ENCODE results near the gene EIF4E3. TPM values are rescaled to one million over a fixed set of nuclear protein-coding genes. Genes with fewer than 3 reads are reported as not detected.
A peak's percentile ranks its signal among the peaks of the same experiment; 100 is the strongest.

Gene EIF4E3
- total RNA-seq, 2 experiments from 2014 or later = 56.5 to 59.4 TPM

DNA sequence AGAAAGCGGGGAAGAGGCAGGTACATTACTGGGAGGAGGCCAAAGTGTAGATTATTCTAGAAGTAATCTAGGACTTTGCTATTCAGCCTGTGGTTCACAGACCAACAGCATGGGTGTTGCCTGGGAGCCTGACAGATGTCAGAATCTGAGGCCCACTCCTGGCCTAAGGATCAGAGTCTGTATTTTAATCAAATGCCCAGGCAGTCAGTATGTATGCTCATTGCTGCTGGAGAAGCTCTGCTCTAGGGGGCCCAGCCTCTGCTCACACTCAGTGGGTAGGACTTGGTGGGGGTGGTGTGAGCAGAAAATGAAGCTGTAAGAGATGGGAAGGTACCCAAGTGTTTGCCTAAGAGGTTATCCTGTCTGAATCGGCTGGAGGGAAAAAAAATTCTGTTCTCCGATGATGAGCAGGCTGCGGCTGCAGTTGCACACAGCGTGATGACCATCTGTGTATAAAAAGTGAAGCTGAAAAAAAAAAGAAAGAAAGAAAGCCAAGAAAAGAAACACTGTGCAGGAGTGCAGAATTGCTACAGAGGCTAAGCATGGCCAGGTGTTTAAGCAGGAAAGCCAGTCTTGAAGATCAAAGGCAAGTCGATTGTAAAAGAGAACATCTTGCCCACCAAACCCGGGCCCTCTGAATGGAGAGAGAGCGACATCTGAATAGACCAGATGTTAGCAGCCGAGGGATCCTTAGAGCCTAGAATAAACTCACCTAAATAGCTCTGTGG is 65.2 kb downstream of the EIF4E3 start:
- Mint-ChIP-seq H3K36me3 (ENCODE audit: low read depth) (no peaks in the 10 kb centered on the region), H3K9me3 (ENCODE audit: insufficient read depth) (no peaks in the 10 kb centered on the region), H3K27ac (no peak overlapping the region), H3K4me3 (no peak overlapping the region), H3K4me1 (ENCODE audit: low read depth) (peaks cover 20% of the 10 kb centered on the region), H3K27me3 (ENCODE audit: low read depth) (no peaks in the 10 kb centered on the region)
- ATAC-seq (no peak), DNase-seq (no peak)
- ChIA-PET CTCF (no interaction called here), POLR2A (no interaction called here)

DNA sequence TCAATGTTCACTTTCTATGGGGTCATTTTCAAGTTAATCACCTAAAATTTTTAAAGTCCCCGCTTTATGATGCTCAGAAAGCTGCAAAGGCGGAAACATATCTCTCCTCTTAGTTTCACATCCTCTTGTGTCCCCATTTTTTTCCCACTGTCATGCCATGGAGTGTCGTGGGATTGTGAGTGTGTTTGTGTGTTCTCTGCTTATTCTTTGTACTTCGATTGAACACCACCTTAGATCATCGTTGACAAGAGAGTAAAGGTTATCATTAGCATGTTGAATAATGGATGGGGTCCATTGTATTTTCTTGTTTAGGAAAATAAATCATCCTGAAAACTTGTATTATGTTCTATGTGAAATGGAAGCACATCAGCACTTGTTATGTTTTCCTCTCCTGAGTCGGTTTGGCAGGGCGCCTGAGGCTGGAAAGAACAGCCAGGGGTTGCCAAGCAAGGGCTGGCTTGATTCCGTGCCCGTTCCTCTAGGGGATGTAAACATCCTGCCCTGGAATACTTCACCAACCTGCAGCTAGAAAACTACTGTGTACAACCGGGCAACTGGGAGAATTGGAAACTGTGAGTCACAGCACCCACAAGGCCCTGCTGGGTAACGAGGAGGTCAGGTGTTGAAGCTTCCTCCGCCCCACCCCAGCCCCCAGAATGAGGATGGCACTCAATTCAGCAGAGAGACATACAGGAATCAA is 67.2 kb downstream of the EIF4E3 start:
- ChIA-PET POLR2A (interaction anchor here (0.7 kb wide), 1 partner anchor 947 kb away, joined by 3 read pairs; no protein-coding TSS in a partner anchor), CTCF (interaction anchor here (2.2 kb wide), 1 partner anchor 23 kb away, joined by 10 read pairs; no protein-coding TSS in a partner anchor)
- Mint-ChIP-seq H3K4me3 (no peak overlapping the region), H3K27me3 (ENCODE audit: low read depth) (no peaks in the 10 kb centered on the region), H3K27ac (no peak overlapping the region), H3K9me3 (ENCODE audit: insufficient read depth) (no peaks in the 10 kb centered on the region), H3K36me3 (ENCODE audit: low read depth) (no peaks in the 10 kb centered on the region), H3K4me1 (ENCODE audit: low read depth) (peaks cover 20% of the 10 kb centered on the region)
- ATAC-seq (no peak), DNase-seq (no peak)

DNA sequence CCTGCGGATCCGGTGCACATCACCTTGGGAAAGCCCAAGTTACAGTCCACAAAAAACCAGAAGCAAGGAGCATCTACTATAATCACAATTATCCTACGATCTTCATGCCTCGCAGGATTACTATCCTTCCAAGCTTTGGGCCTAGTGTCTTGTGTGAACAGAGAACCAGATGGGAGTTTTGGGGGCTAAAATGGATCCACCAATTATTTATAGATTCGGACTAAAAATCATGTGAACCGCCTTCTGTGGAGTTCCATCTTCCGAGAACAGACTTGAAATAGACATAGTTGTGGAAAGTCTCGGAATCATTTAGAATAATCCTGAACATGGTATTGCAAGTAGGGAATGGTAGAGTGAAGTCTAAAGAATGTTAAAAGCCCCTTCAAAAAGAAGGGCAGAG is 70.1 kb downstream of the EIF4E3 start:
- CTCF ChIA-PET = no interaction called here
- no peaks in the 10 kb centered on the region for H3K27me3 Mint-ChIP-seq (ENCODE audit: low read depth)
- H3K4me3 Mint-ChIP-seq = no peak overlapping the region
- H3K36me3 Mint-ChIP-seq (ENCODE audit: low read depth) = no peaks in the 10 kb centered on the region
- H3K9me3 Mint-ChIP-seq (ENCODE audit: insufficient read depth) = no peaks in the 10 kb centered on the region
- no peak overlapping the region for H3K27ac Mint-ChIP-seq
- peaks cover 10% of the 10 kb centered on the region for H3K4me1 Mint-ChIP-seq (ENCODE audit: low read depth)
- ATAC-seq (no peak), DNase-seq (no peak)
- POLR2A ChIA-PET = interaction anchor here (0.7 kb wide), 1 partner anchor 817 kb away, joined by 3 read pairs; no protein-coding TSS in a partner anchor

DNA sequence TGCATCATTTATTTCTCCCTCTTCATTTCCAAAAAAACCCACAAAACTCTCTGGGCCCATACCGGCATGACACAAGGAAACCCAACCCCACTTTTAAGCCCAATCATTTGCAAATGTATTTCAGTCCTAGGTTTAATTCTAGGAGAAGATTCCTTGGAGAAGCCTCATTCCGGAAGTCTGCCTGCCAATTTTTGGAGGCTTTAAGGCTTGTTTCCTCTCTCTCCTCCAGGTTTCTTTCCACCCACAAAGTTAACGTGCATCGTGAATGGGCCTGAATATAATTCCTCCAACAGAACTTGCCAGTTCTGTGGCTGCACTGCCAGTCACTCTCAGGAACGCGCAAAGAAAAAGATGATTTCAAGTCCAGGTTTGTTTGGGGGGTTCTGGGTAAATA is 71.8 kb downstream of the EIF4E3 start:
- no peak overlapping the region for H3K4me3 Mint-ChIP-seq
- no peaks in the 10 kb centered on the region for H3K4me1 Mint-ChIP-seq (ENCODE audit: low read depth)
- no peaks in the 10 kb centered on the region for H3K9me3 Mint-ChIP-seq (ENCODE audit: insufficient read depth)
- no peak overlapping the region for H3K27ac Mint-ChIP-seq
- no peak for ATAC-seq
- no peaks in the 10 kb centered on the region for H3K36me3 Mint-ChIP-seq (ENCODE audit: low read depth)
- H3K27me3 Mint-ChIP-seq (ENCODE audit: low read depth) = no peaks in the 10 kb centered on the region
- ChIA-PET CTCF (interaction anchor here (1.0 to 1.4 kb wide), 4 partner anchors 9 to 1103 kb away, joined by 3 to 7 read pairs (median 3); no protein-coding TSS in a partner anchor), POLR2A (no interaction called here)
- no peak for DNase-seq

DNA sequence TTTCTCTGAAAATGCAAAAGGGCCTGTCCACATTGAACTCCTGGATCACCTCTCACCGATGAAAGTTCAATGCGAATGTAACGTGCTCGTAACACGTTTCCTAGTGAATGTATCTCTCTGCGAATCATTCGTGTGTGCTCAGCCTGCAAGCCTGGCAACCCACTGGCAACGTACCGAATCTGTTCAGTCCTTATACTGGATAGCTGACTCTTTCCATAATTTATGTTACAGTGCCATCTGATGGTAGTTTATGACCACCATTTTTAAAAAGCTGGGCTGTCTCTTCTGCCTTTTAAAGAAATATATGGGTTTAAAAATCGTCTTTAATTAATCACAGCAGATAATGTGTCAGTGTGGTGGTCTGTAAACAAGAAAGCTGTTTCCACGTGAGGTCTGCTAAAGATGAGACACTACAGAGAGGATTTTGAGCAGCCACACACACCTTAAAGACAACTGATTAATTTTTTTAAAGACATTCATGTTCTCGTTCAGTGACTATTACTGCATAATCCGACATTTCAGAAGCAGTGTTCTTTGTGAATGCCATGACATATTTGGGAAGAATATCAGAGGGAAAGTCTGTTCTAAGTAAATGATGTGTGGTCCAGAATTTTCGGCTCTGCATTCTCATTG is 72.3 kb downstream of the EIF4E3 start:
- ChIA-PET POLR2A (no interaction called here), CTCF (interaction anchor here (1.0 to 1.5 kb wide), 4 partner anchors 12 to 1102 kb away, joined by 3 to 7 read pairs (median 4); no protein-coding TSS in a partner anchor)
- Mint-ChIP-seq H3K9me3 (ENCODE audit: insufficient read depth) (no peaks in the 10 kb centered on the region), H3K27ac (no peak overlapping the region), H3K36me3 (ENCODE audit: low read depth) (no peaks in the 10 kb centered on the region), H3K27me3 (ENCODE audit: low read depth) (no peaks in the 10 kb centered on the region), H3K4me1 (ENCODE audit: low read depth) (no peaks in the 10 kb centered on the region), H3K4me3 (no peak overlapping the region)
- DNase-seq (peak; percentile 23), ATAC-seq (peak; percentile 49)

DNA sequence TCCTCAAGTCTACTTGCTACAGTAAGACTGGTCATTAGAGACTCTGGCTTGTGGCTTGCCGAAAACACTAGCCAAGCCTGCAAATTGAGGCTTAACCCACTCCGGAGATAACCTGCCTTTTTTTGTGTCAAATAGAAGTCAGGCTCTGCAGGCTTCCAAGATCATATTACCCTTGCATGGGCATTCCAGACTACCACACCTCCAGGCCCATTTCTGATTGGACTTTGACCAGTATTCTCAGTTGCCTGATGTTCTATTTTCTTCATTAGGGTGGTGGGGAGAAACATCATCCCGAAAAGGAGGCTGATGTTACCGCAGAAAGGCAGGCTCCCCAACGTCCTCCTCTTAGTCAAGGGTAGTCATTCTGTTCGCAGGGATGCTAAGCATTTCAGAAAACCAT is 73.6 kb downstream of the EIF4E3 start:
- H3K4me3 Mint-ChIP-seq = no peak overlapping the region
- no peaks in the 10 kb centered on the region for H3K9me3 Mint-ChIP-seq (ENCODE audit: insufficient read depth)
- POLR2A ChIA-PET = no interaction called here
- H3K4me1 Mint-ChIP-seq (ENCODE audit: low read depth) = no peaks in the 10 kb centered on the region
- CTCF ChIA-PET = interaction anchor here (1.5 kb wide), 1 partner anchor 30 kb away, joined by 6 read pairs; no protein-coding TSS in a partner anchor
- H3K36me3 Mint-ChIP-seq (ENCODE audit: low read depth) = no peaks in the 10 kb centered on the region
- no peak for DNase-seq
- H3K27ac Mint-ChIP-seq = no peak overlapping the region
- no peaks in the 10 kb centered on the region for H3K27me3 Mint-ChIP-seq (ENCODE audit: low read depth)
- no peak for ATAC-seq

DNA sequence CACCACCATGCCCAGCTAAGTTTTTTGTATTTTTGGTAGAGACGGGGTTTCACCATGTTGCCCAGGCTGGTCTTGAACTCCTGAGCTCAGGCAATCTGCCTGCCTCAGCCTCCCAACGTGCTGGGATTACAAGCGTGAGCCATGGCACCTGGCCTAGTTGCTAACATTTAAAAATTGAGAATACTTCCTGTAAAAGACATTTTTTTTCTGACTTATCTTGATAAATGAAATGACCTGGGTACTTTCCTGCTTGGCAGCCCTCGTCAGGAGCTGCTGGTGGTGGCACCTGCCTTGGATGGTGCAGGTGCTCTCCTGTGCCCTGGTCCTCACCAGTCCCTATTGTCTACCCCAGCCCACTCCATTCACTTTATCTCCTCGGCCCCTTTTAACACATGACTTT is 74.8 kb downstream of the EIF4E3 start:
- H3K4me1 Mint-ChIP-seq (ENCODE audit: low read depth) = no peaks in the 10 kb centered on the region
- no peaks in the 10 kb centered on the region for H3K9me3 Mint-ChIP-seq (ENCODE audit: insufficient read depth)
- H3K36me3 Mint-ChIP-seq (ENCODE audit: low read depth) = no peaks in the 10 kb centered on the region
- ChIA-PET POLR2A (no interaction called here), CTCF (no interaction called here)
- no peak overlapping the region for H3K27ac Mint-ChIP-seq
- DNase-seq (no peak), ATAC-seq (no peak)
- H3K4me3 Mint-ChIP-seq = no peak overlapping the region
- H3K27me3 Mint-ChIP-seq (ENCODE audit: low read depth) = no peaks in the 10 kb centered on the region

DNA sequence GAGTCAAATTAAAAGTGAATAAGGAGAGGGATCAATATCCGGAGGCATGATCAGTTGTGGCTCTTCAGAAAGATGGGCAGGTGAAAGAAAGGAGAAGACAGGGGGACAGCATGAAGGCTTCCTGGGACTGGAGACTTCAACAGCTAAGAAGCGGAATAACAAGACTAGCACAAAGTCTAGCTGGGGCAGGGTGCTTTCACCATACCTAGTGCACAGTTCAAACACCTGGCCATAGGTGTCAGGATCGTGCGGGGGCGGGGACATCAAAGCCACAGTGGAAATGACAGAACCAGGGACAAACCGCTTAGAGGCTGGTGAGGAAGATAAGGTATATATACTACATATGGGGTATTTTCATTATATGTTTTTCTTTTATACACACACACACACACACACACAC is 75.4 kb downstream of the EIF4E3 start:
- Mint-ChIP-seq H3K27me3 (ENCODE audit: low read depth) (no peaks in the 10 kb centered on the region), H3K9me3 (ENCODE audit: insufficient read depth) (no peaks in the 10 kb centered on the region), H3K4me1 (ENCODE audit: low read depth) (no peaks in the 10 kb centered on the region), H3K36me3 (ENCODE audit: low read depth) (no peaks in the 10 kb centered on the region), H3K4me3 (no peak overlapping the region), H3K27ac (no peak overlapping the region)
- DNase-seq (no peak), ATAC-seq (no peak)
- POLR2A ChIA-PET = no interaction called here
- CTCF ChIA-PET = no interaction called here

DNA sequence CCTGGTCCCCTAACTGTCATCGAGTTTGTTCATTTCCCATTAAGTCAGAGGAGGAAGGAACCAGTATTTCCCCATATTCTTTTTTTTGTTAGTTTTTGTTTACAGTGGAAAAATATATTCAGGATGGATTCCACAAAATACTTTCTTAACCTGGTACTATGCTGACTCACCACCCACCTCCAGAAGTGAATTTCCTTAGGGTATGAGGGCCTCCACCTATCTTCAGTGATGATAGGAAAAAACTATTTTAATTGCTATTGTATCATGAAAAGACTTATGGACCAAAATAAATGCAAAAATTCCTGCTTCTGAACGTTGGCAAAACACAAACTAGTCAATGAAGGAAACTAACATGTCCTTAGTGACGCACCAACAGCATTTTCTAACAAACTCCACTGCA is 77.5 kb downstream of the EIF4E3 start:
- Mint-ChIP-seq H3K4me1 (ENCODE audit: low read depth) (no peaks in the 10 kb centered on the region), H3K27me3 (ENCODE audit: low read depth) (no peaks in the 10 kb centered on the region), H3K4me3 (no peak overlapping the region), H3K9me3 (ENCODE audit: insufficient read depth) (no peaks in the 10 kb centered on the region), H3K27ac (no peak overlapping the region), H3K36me3 (ENCODE audit: low read depth) (no peaks in the 10 kb centered on the region)
- CTCF ChIA-PET = interaction anchor here (1.2 kb wide), 1 partner anchor 136 kb away, joined by 3 read pairs; no protein-coding TSS in a partner anchor
- DNase-seq (no peak), ATAC-seq (no peak)
- POLR2A ChIA-PET = no interaction called here

DNA sequence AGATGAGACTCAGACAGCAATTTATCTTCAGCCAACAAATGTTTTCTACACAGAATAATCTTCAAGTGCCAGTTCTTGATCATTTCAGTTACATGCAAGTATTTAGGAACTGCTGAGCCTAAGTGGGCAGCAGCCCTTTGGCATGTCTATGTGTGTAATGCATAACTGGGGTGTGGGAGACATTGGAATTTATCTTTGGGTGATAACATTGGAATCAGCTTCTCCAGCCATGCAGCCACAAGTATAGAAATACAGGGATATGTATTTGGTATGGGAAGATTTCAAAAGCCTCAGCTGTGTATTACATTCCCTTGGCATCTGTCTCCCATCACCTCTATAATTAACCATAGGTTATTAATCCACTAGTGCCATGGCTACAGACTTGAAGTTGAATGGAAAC is 78.2 kb downstream of the EIF4E3 start:
- ChIA-PET CTCF (interaction anchor here (1.2 kb wide), 1 partner anchor 135 kb away, joined by 3 read pairs; no protein-coding TSS in a partner anchor), POLR2A (no interaction called here)
- H3K36me3 Mint-ChIP-seq (ENCODE audit: low read depth) = no peaks in the 10 kb centered on the region
- no peak for ATAC-seq
- no peaks in the 10 kb centered on the region for H3K4me1 Mint-ChIP-seq (ENCODE audit: low read depth)
- H3K27me3 Mint-ChIP-seq (ENCODE audit: low read depth) = no peaks in the 10 kb centered on the region
- H3K4me3 Mint-ChIP-seq = no peak overlapping the region
- H3K9me3 Mint-ChIP-seq (ENCODE audit: insufficient read depth) = no peaks in the 10 kb centered on the region
- H3K27ac Mint-ChIP-seq = no peak overlapping the region
- no peak for DNase-seq

DNA sequence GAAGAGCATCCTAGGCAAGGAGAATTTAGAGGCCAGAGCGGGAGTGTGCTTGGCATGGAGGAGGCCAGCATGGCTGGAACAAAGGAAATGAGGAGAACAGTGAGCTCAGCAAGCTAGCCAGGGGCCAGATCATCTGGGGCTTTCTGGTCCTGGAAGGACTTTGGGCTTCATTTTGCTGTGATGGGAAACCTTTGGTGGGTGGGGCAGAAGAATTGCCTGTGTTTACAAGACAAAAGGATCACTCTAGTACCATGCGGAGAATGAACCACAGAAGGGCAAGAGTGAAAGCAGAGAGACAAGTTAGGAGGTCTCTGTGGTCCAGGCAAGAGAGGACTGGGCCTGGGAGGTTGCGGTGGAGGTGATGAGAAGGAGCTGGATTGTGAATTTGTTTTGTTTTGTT is 80.1 kb downstream of the EIF4E3 start:
- ATAC-seq (no peak), DNase-seq (no peak)
- CTCF ChIA-PET = no interaction called here
- H3K9me3 Mint-ChIP-seq (ENCODE audit: insufficient read depth) = no peaks in the 10 kb centered on the region
- H3K4me3 Mint-ChIP-seq = no peak overlapping the region
- no peaks in the 10 kb centered on the region for H3K27me3 Mint-ChIP-seq (ENCODE audit: low read depth)
- H3K4me1 Mint-ChIP-seq (ENCODE audit: low read depth) = no peaks in the 10 kb centered on the region
- H3K27ac Mint-ChIP-seq = no peak overlapping the region
- POLR2A ChIA-PET = no interaction called here
- H3K36me3 Mint-ChIP-seq (ENCODE audit: low read depth) = no peaks in the 10 kb centered on the region

DNA sequence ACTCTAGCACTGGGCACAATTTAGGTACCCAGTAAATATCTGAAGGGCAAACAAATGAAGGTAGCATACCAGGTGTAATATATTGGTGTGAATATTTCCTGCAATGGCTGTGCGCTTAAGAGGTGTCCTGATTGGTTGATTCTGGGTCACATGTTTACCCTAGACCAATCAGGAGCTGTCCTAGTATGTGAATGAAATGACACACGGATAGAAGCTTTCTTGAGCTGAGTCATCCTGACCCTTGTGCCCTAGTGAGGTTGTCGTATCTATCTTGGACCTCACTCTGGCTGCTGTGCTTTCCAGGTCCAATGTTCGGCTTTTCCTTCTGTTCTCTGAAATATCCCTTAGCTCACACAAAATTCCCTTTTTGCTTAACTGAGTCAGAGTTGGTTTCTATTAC is 83.5 kb downstream of the EIF4E3 start:
- ChIA-PET POLR2A (no interaction called here), CTCF (no interaction called here)
- H3K4me3 Mint-ChIP-seq = no peak overlapping the region
- H3K36me3 Mint-ChIP-seq (ENCODE audit: low read depth) = no peaks in the 10 kb centered on the region
- no peaks in the 10 kb centered on the region for H3K27me3 Mint-ChIP-seq (ENCODE audit: low read depth)
- DNase-seq (no peak), ATAC-seq (no peak)
- no peak overlapping the region for H3K27ac Mint-ChIP-seq
- no peaks in the 10 kb centered on the region for H3K4me1 Mint-ChIP-seq (ENCODE audit: low read depth)
- no peaks in the 10 kb centered on the region for H3K9me3 Mint-ChIP-seq (ENCODE audit: insufficient read depth)

All from activated CD8-positive, alpha-beta T cell treated with anti-CD3 and anti-CD28 coated beads, Interleukin-2, amount 10 ng/mL, durations not matched to agents 7 days and 5 days (primary cell).